ENCODE results near the gene IL17C. TPM values are rescaled to one million over a fixed set of nuclear protein-coding genes. Genes with fewer than 3 reads are reported as not detected.
A peak's percentile ranks its signal among the peaks of the same experiment; 100 is the strongest.

Gene IL17C
- total RNA-seq, 4 donors from 2014 or later: not detected

- Histone ChIP-seq H3K27me3 (peaks cover 15 to 36% of the 10 kb centered on the region in 2 donors), H3K4me1 (peaks cover 0 to 17% of the 10 kb centered on the region in 2 donors), H3K9me3 (no peaks in the 10 kb centered on the region), H3K36me3 (no peaks in the 10 kb centered on the region), H3K4me3 (peak overlapping the region in 1 of 2 donors; percentile 12), H3K27ac (no peak overlapping the region)
- DNase-seq: no peak
- TF ChIP-seq CTCF (IDR thresholded peaks at IDR 0.05) (peak in 1 of 4 experiments; percentile 29), POLR2A (IDR thresholded peaks at IDR 0.05) (no peak)
- intact Hi-C loops (cut with DNase I; ENCODE audit: low total_unique reads): no loop called here
Measured at GRCh38 chr16:88685156-88686061, 47.0 kb downstream of the IL17C start.

- Histone ChIP-seq H3K27me3 (peaks cover 15 to 35% of the 10 kb centered on the region in 2 donors), H3K36me3 (no peaks in the 10 kb centered on the region), H3K27ac (no peak overlapping the region), H3K9me3 (no peaks in the 10 kb centered on the region), H3K4me1 (peaks cover 0 to 17% of the 10 kb centered on the region in 2 donors), H3K4me3 (peak overlapping the region; percentile 12 to 31)
- intact Hi-C loops (cut with DNase I; ENCODE audit: low total_unique reads): no loop called here
- DNase-seq: no peak
- no peak for TF ChIP-seq CTCF (IDR thresholded peaks at IDR 0.05)
- no peak for TF ChIP-seq POLR2A (IDR thresholded peaks at IDR 0.05)
Measured at GRCh38 chr16:88686062-88686438, 47.7 kb downstream of the IL17C start.

GRCh38 chr16:88686439-88687253 is 48.3 kb downstream of the IL17C start, which contains the start of gene SNAI3:
TSS of gene SNAI3 (minus strand) at chr16:88686507. CDS start at chr16:88686406, 101 bp downstream.
- Histone ChIP-seq H3K27me3 (peaks cover 15 to 30% of the 10 kb centered on the region in 2 donors), H3K9me3 (no peaks in the 10 kb centered on the region), H3K4me3 (peak within 1 kb of the TSS; percentile 12 to 31), H3K4me1 (peaks cover 0 to 17% of the 10 kb centered on the region in 2 donors), H3K27ac (no peak within 1 kb of the TSS), H3K36me3 (no peaks in the 10 kb centered on the region)
- intact Hi-C loops (cut with DNase I; ENCODE audit: low total_unique reads): no loop called here
- peak in 1 of 2 donors; percentile 58 for DNase-seq
- TF ChIP-seq CTCF (IDR thresholded peaks at IDR 0.05): no peak
- no peak for TF ChIP-seq POLR2A (IDR thresholded peaks at IDR 0.05)

DNA sequence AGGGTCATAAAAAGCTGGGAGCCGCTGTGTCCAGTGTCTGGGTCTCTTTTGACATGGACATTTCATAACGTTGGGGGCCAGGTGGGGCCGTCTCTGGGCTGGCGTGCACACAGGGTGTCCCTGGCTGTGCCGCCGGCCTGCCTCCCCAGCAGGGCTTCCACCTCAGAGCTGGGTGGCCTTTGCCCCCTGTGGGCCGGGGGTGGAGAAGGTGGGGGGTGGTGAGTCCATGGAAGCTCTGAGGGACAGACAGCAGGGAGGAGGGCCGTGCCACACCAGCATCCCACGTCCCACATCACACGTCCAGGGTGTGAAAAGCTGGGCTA is 48.8 kb downstream of the IL17C start:
- Histone ChIP-seq H3K4me1 (peaks cover 0 to 17% of the 10 kb centered on the region in 2 donors), H3K27me3 (peaks cover 15 to 26% of the 10 kb centered on the region in 2 donors), H3K9me3 (no peaks in the 10 kb centered on the region), H3K4me3 (no peak overlapping the region), H3K36me3 (no peaks in the 10 kb centered on the region), H3K27ac (no peak overlapping the region)
- no peak for DNase-seq
- intact Hi-C loops (cut with DNase I; ENCODE audit: low total_unique reads): no loop called here
- no peak for TF ChIP-seq CTCF (IDR thresholded peaks at IDR 0.05)
- TF ChIP-seq POLR2A (IDR thresholded peaks at IDR 0.05): no peak

DNA sequence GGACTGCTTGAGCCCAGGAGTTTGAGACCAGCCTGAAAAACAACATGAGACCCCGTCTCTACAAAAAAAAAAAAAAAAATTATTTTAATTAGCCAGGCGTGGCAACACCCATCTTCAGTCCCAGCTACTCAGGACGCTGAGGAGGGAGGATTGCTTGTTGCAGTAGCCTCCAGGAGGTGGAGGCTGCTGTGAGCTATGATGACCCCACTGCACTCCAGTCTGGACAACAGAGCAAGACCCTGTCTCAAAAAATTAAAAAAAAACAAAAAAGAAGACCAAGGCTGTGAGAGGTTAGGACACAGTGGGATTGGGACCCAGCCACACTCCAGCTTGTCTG is 49.3 kb downstream of the IL17C start:
- Histone ChIP-seq H3K4me1 (peaks cover 0 to 17% of the 10 kb centered on the region in 2 donors), H3K9me3 (no peaks in the 10 kb centered on the region), H3K36me3 (no peaks in the 10 kb centered on the region), H3K27me3 (peaks cover 15 to 24% of the 10 kb centered on the region in 2 donors), H3K4me3 (no peak overlapping the region), H3K27ac (no peak overlapping the region)
- no peak for DNase-seq
- intact Hi-C loops (cut with DNase I; ENCODE audit: low total_unique reads): no loop called here
- TF ChIP-seq CTCF (IDR thresholded peaks at IDR 0.05) (no peak), POLR2A (IDR thresholded peaks at IDR 0.05) (no peak)

Measured in uterus (tissue), 4 donors.